ENCODE measurements around the gene GNG10. TPM values are rescaled to one million over a fixed set of nuclear protein-coding genes. Genes with fewer than 3 reads are reported as not detected.

The GNG10 gene
- total and polyA plus RNA-seq, 9 of the 15 experiments (the other 6 are each of a cell fraction or from before 2014, with no cell fraction given): 13.1 to 37.8 (median 28.4) TPM

DNA sequence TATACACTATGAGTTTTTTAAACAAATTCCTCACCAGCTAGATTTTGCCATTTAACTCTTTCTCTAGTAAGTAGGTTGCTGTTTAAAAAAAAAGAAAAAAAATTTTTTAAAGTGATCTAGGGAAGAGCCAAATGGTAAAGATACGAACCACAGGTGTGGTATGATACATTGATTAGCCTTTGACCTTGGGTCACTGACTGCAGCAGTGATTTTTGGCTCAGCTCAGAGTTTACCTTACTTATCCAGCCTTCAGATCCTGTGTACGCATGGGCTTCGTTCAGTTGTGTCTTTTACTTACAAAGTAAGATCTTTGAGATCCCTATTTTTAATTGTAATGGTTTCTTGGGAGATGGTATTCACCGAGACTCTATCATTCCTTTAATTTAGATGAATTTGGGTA is 12.4 kb upstream of the GNG10 start (continued):
- TF ChIP-seq, protein P1, sequence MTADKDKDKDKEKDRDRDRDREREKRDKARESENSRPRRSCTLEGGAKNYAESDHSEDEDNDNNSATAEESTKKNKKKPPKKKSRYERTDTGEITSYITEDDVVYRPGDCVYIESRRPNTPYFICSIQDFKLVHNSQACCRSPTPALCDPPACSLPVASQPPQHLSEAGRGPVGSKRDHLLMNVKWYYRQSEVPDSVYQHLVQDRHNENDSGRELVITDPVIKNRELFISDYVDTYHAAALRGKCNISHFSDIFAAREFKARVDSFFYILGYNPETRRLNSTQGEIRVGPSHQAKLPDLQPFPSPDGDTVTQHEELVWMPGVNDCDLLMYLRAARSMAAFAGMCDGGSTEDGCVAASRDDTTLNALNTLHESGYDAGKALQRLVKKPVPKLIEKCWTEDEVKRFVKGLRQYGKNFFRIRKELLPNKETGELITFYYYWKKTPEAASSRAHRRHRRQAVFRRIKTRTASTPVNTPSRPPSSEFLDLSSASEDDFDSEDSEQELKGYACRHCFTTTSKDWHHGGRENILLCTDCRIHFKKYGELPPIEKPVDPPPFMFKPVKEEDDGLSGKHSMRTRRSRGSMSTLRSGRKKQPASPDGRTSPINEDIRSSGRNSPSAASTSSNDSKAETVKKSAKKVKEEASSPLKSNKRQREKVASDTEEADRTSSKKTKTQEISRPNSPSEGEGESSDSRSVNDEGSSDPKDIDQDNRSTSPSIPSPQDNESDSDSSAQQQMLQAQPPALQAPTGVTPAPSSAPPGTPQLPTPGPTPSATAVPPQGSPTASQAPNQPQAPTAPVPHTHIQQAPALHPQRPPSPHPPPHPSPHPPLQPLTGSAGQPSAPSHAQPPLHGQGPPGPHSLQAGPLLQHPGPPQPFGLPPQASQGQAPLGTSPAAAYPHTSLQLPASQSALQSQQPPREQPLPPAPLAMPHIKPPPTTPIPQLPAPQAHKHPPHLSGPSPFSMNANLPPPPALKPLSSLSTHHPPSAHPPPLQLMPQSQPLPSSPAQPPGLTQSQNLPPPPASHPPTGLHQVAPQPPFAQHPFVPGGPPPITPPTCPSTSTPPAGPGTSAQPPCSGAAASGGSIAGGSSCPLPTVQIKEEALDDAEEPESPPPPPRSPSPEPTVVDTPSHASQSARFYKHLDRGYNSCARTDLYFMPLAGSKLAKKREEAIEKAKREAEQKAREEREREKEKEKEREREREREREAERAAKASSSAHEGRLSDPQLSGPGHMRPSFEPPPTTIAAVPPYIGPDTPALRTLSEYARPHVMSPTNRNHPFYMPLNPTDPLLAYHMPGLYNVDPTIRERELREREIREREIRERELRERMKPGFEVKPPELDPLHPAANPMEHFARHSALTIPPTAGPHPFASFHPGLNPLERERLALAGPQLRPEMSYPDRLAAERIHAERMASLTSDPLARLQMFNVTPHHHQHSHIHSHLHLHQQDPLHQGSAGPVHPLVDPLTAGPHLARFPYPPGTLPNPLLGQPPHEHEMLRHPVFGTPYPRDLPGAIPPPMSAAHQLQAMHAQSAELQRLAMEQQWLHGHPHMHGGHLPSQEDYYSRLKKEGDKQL (CRISPR knock-in tag; IDR thresholded peaks at IDR 0.05; ENCODE audit: borderline replicate concordance): no peak
- TF ChIP-seq HDGF (IDR thresholded peaks at IDR 0.05): no peak

DNA sequence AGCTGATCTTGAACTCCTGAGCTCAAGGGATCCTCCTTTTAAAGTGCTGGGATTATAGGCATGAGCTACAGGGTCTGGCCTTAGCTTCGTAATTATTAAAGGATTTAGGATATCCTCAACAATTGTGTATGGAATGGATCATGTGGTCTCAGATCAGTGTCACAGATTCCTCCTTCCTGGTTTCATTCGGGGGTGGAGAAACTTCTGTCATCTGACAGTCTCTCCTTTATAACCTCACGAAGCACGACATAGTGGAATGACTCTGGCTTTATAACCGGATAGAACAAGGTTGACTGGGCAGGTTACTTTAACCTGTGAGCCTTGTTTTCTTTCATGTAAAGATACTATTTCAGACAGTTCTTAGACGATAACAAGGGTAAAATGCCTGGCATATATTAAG is 4.4 kb upstream of the GNG10 start:
- no peaks in the 10 kb centered on the region for H3K27me3 ChIP-seq (ENCODE audit: control insufficient read depth in 2 of 2, insufficient read depth in 2 of 2, low read length in 2 of 2)
- no peak overlapping the region for H3K27ac ChIP-seq (ENCODE audit: extremely low read depth, low read depth, low read length)
- H3K79me2 ChIP-seq (ENCODE audit: control insufficient read depth, insufficient read depth, low read length): peaks cover 3% of the 10 kb centered on the region; the same call in 2 of the 3 replicates
- 56% methylated on average over 6 of the region's 6 CpGs for WGBS (ENCODE audit: insufficient coverage, low coverage, missing lambda C conversion rate)
- no peak overlapping the region for H2AFZ ChIP-seq (ENCODE audit: low read depth, low read length)
- BruUV-seq (replicated peaks): no TSS peak
- in situ Hi-C loops (cut with MboI) (no loop called here), intact Hi-C loops (cut with micrococcal nuclease) (no loop called here)
- H3K9me3 ChIP-seq (replicated peaks; ENCODE audit: control insufficient read depth, insufficient read depth, low read depth, low read length): no peaks in the 10 kb centered on the region
- no peak overlapping the region for H3K9ac ChIP-seq (ENCODE audit: insufficient read depth in 1 of 2, low read depth in 2 of 2, low read length in 2 of 2)
- no peak overlapping the region for H3K4me2 ChIP-seq (ENCODE audit: insufficient read depth, low read length)
- no peak for FAIRE-seq
- no peaks in the 10 kb centered on the region for H3K9me1 ChIP-seq (ENCODE audit: control insufficient read depth, insufficient read depth, low read length)
- H3K4me1 ChIP-seq (replicated peaks in 1 of 2; ENCODE audit: control insufficient read depth in 2 of 2, insufficient read depth in 2 of 2, low read length in 2 of 2): peaks cover 0 to 11% of the 10 kb centered on the region in 2 experiments; a peak in 2 of 5 replicates
- no peak overlapping the region for H3K4me3 ChIP-seq
- ChIA-PET CTCF (ENCODE audit: low intra/inter-chr PET ratio) (no interaction called here), POLR2A (interaction anchor here (0.5 to 1.2 kb wide), 2 partner anchors 10 to 146 kb away, joined by 3 read pairs; no protein-coding TSS in a partner anchor)
- H4K20me1 ChIP-seq (replicated peaks; ENCODE audit: control insufficient read depth, insufficient read depth, low read length): no peaks in the 10 kb centered on the region
- ATAC-seq: no peak
- no peak for DNase-seq (ENCODE audit: extremely low read depth in 1 of 4, low spot score in 3 of 4)
- peaks cover 26% of the 10 kb centered on the region; the same call in 2 of the 3 replicates for H3K36me3 ChIP-seq (ENCODE audit: control insufficient read depth, insufficient read depth, low read length)
- TF ChIP-seq, protein P2, sequence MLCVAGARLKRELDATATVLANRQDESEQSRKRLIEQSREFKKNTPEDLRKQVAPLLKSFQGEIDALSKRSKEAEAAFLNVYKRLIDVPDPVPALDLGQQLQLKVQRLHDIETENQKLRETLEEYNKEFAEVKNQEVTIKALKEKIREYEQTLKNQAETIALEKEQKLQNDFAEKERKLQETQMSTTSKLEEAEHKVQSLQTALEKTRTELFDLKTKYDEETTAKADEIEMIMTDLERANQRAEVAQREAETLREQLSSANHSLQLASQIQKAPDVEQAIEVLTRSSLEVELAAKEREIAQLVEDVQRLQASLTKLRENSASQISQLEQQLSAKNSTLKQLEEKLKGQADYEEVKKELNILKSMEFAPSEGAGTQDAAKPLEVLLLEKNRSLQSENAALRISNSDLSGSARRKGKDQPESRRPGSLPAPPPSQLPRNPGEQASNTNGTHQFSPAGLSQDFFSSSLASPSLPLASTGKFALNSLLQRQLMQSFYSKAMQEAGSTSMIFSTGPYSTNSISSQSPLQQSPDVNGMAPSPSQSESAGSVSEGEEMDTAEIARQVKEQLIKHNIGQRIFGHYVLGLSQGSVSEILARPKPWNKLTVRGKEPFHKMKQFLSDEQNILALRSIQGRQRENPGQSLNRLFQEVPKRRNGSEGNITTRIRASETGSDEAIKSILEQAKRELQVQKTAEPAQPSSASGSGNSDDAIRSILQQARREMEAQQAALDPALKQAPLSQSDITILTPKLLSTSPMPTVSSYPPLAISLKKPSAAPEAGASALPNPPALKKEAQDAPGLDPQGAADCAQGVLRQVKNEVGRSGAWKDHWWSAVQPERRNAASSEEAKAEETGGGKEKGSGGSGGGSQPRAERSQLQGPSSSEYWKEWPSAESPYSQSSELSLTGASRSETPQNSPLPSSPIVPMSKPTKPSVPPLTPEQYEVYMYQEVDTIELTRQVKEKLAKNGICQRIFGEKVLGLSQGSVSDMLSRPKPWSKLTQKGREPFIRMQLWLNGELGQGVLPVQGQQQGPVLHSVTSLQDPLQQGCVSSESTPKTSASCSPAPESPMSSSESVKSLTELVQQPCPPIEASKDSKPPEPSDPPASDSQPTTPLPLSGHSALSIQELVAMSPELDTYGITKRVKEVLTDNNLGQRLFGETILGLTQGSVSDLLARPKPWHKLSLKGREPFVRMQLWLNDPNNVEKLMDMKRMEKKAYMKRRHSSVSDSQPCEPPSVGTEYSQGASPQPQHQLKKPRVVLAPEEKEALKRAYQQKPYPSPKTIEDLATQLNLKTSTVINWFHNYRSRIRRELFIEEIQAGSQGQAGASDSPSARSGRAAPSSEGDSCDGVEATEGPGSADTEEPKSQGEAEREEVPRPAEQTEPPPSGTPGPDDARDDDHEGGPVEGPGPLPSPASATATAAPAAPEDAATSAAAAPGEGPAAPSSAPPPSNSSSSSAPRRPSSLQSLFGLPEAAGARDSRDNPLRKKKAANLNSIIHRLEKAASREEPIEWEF (CRISPR knock-in tag; IDR thresholded peaks at IDR 0.05): no peak
- TF ChIP-seq STAT5B (CRISPR knock-in tag; IDR thresholded peaks at IDR 0.05) (no peak), KHSRP (IDR thresholded peaks at IDR 0.05) (no peak), STAT5A (IDR thresholded peaks at IDR 0.05; ENCODE audit: borderline replicate concordance, low read length) (no peak), TSC22D4 (tag; IDR thresholded peaks at IDR 0.05) (no peak), ZBTB17 (CRISPR knock-in tag; IDR thresholded peaks at IDR 0.05) (no peak)
- TF ChIP-seq, protein P3, sequence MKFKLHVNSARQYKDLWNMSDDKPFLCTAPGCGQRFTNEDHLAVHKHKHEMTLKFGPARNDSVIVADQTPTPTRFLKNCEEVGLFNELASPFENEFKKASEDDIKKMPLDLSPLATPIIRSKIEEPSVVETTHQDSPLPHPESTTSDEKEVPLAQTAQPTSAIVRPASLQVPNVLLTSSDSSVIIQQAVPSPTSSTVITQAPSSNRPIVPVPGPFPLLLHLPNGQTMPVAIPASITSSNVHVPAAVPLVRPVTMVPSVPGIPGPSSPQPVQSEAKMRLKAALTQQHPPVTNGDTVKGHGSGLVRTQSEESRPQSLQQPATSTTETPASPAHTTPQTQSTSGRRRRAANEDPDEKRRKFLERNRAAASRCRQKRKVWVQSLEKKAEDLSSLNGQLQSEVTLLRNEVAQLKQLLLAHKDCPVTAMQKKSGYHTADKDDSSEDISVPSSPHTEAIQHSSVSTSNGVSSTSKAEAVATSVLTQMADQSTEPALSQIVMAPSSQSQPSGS (CRISPR knock-in tag; IDR thresholded peaks at IDR 0.05): no peak

Measured in K562 (cell line).